GM18505 (cell line): Measurements from ENCODE around the gene TMEM187.

Source experiments
- ATAC-seq: cut with Tn5 transposase; IDR thresholded peaks from one replicate; pipeline ENCODE4 v1.9.1; 2021; ENCODE audit not compliant: unreplicated experiment
- POLR2A ChIP-seq: IDR thresholded peaks from 4 replicates; pipeline ENCODE4 v1.6.1; 2011; ENCODE audit warnings: borderline replicate concordance; ENCODE audit not compliant: insufficient read depth, insufficient read length; ENCODE audit errors: extremely low read depth

Gene TMEM187, protein sequence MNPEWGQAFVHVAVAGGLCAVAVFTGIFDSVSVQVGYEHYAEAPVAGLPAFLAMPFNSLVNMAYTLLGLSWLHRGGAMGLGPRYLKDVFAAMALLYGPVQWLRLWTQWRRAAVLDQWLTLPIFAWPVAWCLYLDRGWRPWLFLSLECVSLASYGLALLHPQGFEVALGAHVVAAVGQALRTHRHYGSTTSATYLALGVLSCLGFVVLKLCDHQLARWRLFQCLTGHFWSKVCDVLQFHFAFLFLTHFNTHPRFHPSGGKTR

DNA sequence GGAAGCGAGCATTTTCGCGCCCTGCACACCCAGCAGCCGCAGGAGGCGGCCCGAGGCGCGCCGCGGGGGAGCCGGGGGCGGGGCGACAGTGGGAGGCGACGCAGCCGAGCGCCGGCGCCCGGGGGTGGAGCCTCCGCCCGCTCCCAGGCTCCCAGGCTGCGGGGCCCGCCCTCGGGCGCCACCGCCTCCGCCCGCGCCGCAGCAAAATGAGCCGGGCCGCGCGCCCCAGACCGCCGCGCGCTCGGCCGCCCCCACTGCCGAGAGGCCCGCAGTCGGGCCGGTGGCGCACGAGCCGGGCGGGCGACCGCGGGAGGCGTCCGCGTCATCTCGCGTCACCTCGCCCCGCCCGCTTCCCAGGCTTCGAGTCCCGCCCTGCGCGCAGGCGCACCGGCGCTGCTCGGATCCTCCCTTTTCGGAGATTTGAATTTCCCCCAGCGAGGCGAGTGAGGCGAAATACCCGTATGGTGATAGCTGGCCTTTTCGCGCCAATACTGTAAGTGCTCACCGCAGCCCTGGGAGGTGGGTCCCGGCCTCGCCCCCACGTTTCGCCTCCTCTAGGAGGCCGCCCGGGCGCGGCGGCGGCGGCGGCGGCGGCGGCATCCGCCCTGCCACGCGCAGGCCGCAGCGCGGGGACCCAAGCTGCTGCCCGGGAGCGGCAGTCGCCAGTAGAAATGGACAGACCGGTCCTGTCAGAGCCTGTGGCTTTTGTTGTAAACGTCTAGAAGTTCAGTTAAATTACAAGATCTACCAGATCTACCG lies at the start of gene TMEM187:
TSS of gene TMEM187 (plus strand) at position 387 of the 759 bp plus-strand sequence. CDS start 9,309 bp downstream, outside the sequence.
- ATAC-seq, result peak; percentile 59
- peak; percentile 48 for TF ChIP-seq POLR2A

DNA sequence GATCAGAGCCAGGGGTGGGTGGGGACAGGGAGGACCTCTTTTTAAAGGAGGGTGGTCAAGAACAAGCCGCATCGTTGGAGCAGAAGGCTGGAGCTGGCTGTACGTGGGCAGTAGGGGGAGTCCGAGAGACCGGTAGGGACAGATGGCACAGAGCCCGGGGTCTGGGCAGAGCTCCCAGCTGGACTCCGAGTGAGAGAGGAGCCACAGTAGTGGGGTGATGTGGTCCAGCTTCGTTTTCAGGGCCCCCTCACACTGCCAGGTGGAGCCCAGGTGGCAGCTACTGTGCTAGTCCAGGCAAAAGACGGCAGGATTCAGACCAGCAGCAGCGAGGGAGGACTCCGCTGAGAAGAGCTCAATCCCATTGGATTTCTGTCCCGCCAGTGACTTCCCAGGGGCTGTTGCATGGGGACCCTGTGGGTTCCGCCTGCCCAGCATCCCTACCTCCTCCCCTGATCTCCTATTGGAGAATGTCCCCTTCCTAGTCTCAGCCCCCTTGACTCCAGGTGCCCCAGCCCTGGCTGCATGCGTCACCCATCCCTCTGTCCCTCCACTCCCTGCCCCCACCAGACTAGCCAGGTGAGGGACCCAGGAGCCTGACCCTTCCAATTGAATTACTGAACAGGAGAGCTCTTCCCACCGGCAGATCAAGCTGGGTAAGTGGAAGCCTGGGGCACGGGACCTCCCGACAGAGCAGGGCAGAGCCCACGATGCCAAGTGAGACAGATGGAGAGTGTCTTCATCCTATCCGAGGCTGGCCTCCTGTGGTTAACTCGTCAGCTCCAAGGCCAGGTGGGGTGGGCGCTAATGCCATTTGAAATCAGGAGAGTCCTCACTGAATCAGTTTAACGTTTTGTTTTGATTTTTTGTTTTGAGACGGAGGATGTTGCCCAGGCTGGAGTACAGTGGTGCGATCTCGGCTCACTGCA lies 49.4 kb upstream of the TMEM187 start:
- TF ChIP-seq POLR2A, result no peak
- no peak for ATAC-seq

DNA sequence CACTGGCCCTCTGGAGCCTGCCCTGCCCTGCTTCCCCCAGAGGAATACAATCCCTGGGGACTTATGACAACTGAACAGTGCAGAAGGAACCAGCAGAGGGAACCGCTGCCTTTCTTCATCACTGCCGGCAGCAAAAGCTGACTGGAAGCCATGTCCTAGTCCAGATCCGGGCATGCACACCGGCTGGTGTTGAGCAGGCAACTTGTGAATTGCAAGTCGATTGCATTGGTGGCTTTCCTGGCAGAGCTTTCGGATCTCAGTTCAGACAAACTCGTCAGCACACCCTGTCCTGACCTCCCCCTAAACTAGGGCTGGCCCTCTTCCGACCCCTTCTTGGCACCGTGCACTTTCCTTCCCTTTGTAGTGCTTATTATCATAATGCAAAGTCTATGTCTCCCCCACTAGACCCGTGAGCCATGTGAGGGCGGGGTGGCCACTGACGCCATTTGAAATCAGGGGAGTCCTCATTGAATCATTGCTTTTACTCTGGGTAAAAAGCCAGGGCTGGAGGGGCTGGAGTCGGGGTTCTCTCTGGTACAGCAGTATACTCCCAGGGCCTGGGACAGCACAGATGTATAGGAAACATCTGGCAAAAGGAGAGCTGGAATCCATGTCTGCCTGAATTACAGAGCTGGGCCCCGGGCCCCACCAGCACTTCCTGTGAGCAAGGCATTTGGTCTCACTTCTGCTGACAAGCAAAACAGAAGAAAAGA lies 48.2 kb upstream of the TMEM187 start:
- ATAC-seq, result no peak

DNA sequence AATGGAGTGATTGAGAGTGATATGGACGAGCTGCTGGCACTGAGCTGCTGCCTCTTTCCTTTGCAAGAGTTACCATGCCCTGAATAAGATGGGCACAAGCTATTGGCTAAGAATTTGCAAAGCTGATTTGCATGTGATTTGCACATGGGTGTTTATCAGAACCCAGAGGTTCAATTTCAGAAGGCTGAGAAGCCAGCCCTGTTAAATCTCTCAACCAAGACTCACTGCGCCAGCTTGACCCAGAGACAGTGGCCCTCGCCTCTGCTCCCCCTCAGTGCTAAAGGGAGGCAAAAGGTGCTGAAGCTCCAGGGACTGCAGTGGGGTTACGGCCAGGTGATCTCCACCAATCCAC lies 47.2 kb upstream of the TMEM187 start:
- ATAC-seq, result no peak
- peak; percentile 98 for TF ChIP-seq POLR2A

More for the DNA sequence above, 48.2 kb upstream of the TMEM187 start:
- no peak for TF ChIP-seq POLR2A

DNA sequence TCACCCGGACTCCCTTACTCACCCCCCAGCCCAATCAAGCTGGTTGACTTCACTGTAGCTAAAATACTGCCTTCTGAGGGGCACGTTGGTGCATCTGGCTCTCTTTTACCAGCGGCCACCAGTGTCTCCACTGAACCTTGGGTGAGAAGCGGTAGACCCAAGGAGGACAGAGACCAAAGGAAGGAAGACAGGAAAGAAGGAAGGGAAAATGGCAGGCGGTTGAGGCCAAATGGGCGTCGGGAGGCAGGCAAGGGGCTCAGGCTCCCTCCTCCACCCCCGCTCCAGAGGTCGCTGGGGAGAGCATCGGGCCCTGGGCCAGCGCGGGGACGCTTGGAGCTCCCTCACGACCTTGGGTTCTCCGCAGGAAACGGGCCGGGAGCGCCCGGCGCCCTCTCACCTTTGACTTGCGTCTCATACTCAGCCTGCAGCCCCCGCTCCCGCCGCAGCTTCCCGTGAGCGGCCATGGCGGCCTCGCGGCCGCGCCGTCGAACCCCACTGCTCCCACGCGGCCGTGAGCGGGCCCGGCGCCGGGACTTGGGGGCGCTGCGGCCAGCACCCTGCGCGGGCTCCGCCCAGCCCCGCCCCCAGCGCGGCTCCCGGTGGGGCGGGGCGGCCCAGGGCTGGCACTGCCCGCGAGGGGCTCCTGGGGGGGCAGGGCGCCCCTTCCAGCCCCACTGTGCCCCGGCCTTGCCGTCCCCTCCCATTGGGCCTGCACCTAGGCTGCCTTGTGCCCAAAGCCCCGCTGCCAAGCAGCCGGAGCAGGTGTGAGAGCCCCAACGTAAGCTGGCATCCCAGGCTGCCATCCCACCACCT lies 46.6 kb upstream of the TMEM187 start, which contains the start of gene ARHGAP4:
TSS of gene ARHGAP4 (minus strand) at position 526 of the 813 bp plus-strand sequence. CDS start at position 464, 62 bp downstream.
- ATAC-seq, result no peak
- peak; percentile 15 for TF ChIP-seq POLR2A

DNA sequence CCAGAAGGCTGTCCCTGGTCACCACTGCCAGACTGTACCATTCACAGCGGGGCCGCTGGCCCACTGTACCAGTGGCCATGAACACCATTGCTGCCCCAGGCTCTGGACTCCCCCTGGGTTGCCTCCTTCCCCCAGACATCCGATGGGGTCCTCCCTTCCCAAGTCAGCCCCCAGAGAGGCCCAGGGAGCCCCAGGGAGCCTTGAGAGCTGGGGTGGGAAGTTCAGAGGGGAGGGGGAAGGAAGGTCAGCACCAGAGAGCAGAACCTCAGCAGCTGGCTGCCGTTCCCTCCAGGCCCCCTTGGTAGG lies 46.0 kb upstream of the TMEM187 start:
- peak; percentile 63 for TF ChIP-seq POLR2A
- no peak for ATAC-seq

DNA sequence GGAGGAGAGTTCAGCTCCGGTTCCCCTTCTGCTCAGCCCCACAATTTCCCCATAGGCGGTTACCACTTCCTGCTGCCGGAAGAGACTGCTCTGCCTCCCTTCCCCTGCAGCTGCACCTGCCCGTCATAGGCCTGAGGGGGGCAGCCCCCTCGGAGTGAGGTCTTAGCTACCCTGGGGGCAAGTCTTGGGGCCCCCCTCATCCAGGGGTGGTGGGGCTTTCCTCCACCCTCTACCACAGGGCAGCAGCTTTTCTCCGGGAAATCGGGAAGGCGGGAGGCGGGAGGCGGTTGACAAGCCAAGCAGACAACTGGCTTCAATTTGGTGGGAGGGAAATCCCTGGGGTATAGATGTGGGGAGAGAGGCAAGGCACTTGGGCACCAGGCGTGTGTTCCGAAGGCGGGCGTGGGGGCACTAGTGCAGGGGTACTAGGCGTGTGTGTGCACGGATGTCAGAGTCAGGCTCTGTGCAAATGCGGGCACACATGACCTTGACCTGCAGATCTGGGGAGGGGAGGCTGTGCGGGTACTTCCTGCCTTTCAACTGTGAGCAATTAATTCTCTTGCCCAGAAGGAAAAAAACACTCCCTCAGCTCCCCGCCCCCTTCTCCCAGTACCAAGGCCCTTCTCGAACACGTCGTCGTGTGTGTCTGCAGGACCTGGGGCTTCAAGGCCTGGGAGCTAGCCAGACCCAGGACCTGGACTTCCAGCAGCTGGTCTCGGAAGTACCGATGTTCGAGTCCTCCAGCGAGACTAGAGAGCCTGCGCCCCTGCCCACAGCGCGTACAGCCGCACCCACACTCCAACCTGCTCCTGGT lies 45.5 kb upstream of the TMEM187 start:
- no peak for TF ChIP-seq POLR2A
- ATAC-seq, result peak; percentile 34

DNA sequence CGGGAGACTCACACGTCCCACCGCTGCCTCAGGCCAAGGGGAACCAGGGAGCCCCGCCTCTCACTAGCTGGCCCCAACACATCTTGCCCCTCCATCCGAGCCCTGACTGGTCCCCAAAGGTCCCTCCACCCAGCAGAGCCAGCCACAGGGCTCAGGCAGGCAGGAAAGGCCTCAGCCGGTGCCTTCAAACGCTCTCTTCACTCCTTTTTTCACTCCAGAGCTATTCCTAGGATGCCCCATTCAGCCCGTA lies 45.0 kb upstream of the TMEM187 start:
- no peak for ATAC-seq
- no peak for TF ChIP-seq POLR2A

DNA sequence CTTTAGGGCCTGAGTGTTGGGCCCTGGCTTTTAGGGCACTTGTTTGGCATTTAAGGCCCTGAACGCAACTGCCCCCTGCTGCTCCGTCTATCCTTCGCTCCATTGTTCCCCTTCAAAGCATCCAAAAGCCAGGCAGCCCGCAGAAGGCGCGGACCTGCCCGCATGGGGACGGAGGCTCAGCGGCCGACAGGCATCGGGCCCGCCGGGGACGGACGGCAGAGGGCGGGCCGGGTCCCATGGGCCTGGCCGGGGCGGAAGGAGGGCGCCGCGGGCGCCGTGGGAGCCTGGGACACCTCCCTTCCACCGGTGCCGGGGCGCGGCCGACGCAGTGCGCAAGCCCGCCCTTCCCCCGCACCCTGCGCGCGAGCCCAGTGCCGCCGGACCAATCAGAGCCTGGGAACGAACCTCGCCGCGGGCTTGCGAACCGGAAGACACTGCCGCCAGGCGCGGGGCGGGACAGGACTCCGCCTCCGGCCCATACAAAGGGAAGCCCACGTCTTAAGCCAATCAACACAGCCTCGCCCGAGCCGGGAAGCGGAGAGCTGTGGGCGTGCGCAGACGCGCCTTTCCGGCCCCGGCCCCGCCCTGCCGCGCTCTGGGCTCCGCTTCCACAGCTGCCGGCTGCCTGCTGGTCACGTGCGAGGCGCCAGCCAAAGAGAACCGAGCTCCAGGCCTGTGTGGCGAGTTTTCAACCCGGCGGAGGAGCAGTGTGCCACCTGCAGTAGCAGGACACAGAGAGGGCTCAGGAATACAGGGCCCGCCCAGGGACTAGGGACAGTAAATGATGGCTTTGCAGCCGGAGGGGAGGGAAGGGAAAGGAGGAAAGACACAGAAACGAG lies 44.4 kb upstream of the TMEM187 start:
- peak; percentile 81 for ATAC-seq
- TF ChIP-seq POLR2A, result peak; percentile 68

DNA sequence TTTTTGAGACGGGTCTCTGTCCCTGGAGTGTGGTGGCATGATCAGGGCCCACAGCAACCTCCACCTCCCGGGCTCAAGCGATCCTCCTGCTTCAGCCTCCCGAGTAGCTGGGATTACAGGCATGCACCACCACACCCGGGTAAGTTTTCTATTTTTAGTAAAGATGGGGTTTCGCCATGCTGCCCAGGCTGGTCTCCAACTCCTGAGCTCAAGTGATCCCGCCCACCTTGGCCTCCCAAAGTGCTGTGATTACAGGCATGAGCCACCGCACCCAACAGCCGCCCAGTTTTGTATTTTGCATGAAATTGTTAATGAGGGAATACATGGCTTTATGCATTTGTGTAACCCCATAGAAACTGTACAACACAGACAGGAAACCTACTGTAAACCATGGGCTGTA lies 43.7 kb upstream of the TMEM187 start:
- no peak for TF ChIP-seq POLR2A
- ATAC-seq, result no peak

DNA sequence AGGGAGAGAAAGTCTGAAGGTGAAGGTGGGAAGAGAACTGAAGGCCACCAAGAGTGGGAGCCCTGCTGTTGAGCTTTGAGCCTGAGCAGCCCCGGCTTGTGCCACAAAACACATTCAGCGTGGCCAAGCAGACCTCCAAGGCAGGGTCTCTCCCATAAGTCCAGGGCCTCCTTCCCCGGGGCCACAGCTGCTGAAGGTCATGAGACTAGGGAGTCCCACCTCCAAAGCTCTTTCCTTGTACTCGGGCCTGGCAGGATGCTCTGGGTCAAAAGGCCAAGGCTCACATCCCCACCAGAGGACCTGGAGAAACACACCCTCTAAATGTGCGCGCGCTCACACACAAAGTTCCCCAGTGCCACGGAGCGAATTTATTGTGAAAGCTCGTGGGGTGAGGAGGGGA lies 43.0 kb upstream of the TMEM187 start:
- ATAC-seq, result no peak
- no peak for TF ChIP-seq POLR2A
